SH-SY5Y (cell line): ENCODE results near the gene TPGS1.

Experiments used
- GATA2 ChIP-seq: IDR thresholded peaks from 2 replicates; pipeline ENCODE4 v1.6.1; 2011; ENCODE audit warnings: mild to moderate bottlenecking, low read depth, low read length
- GATA3 ChIP-seq: IDR thresholded peaks from 2 replicates; pipeline ENCODE4 v1.6.1; 2011; ENCODE audit warnings: low read depth, mild to moderate bottlenecking, low read length, moderate library complexity

DNA sequence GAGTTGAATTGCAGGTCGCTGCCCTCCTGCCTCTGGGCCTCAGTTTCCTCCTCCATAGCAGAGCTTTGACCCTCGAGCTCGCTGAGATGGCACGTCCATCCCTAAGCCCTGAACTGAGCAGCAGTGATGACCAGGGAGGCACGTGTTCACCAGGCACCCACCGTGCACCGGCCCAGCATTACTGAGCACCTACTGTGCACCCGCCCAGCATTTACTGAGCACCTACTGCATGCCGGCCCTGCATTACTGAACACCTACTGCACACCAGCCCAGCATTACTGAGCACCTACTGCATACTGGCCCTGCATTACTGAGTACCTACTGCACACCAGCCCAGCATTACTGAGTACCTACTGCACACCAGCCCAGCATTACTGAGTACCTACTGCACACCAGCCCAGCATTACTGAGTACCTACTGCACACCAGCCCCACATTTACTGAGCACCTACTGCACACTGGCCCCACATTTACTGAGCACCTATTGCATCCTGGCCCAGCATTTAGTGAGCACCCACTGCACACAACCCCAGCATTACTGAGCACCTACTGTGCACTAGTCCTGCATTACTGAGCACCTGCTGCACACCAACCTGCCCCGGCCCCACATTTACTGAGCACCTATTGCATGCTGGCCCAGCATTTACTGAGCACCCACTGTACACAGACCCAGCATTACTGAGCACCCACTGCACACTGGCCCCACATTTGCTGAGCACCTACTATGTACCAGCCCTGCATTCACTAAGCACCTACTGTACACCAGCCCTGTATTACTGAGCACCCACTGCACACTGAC is 6.3 kb downstream of the TPGS1 start:
- TF ChIP-seq GATA2 = no peak
- TF ChIP-seq GATA3 = no peak
